Measurements from ENCODE around the gene HIGD2B.
"Not testable (repeated sequence)": the region's sequence is repeated elsewhere in the genome, so short reads cannot be mapped to it uniquely, and the experiment has no call there.

HIGD2B gene

GRCh38 chr15:72671525-72671924 lies 14.5 kb downstream of the HIGD2B start:
- Histone ChIP-seq H3K4me1 (ENCODE audit: control insufficient read depth in 1 of 2, insufficient read depth in 2 of 2, low read length in 2 of 2) (no peaks in the 10 kb centered on the region), H3K36me3 (ENCODE audit: control insufficient read depth in 1 of 2, insufficient read depth in 2 of 2, low read length in 2 of 2) (no peaks in the 10 kb centered on the region), H3K9me3 (ENCODE audit: control insufficient read depth in 1 of 2, low read length in 2 of 2) (no peaks in the 10 kb centered on the region), H3K4me3 (ENCODE audit: low read depth in 1 of 2, low read length in 2 of 2) (no peak overlapping the region), H3K27ac (ENCODE audit: low read length) (no peak overlapping the region), H3K27me3 (ENCODE audit: low read depth, low read length) (no peaks in the 10 kb centered on the region)

- not testable (repeated sequence) for H3K36me3 ChIP-seq (ENCODE audit: control insufficient read depth in 1 of 2, insufficient read depth in 2 of 2, low read length in 2 of 2); H3K4me1 ChIP-seq (ENCODE audit: control insufficient read depth in 1 of 2, insufficient read depth in 2 of 2, low read length in 2 of 2); H3K9me3 ChIP-seq (ENCODE audit: control insufficient read depth in 1 of 2, low read length in 2 of 2); H3K27ac ChIP-seq (ENCODE audit: low read length); H3K27me3 ChIP-seq (ENCODE audit: low read depth, low read length)
- peak overlapping the region in 1 of 2 donors; percentile 32 for H3K4me3 ChIP-seq (ENCODE audit: low read depth in 1 of 2, low read length in 2 of 2)
Observed at GRCh38 chr15:72670656-72671352, 15.2 kb downstream of the HIGD2B start.

- not testable (repeated sequence) for H3K9me3 ChIP-seq (ENCODE audit: control insufficient read depth in 1 of 2, low read length in 2 of 2); H3K27me3 ChIP-seq (ENCODE audit: low read depth, low read length)
Observed at GRCh38 chr15:72669803-72670202, 16.2 kb downstream of the HIGD2B start.

GRCh38 chr15:72665706-72666105 lies 20.3 kb downstream of the HIGD2B start:
- H3K27ac ChIP-seq (ENCODE audit: low read length); H3K36me3 ChIP-seq (ENCODE audit: control insufficient read depth in 1 of 2, insufficient read depth in 2 of 2, low read length in 2 of 2); H3K4me1 ChIP-seq (ENCODE audit: control insufficient read depth in 1 of 2, insufficient read depth in 2 of 2, low read length in 2 of 2); H3K4me3 ChIP-seq (ENCODE audit: low read depth in 1 of 2, low read length in 2 of 2); H3K27me3 ChIP-seq (ENCODE audit: low read depth, low read length); H3K9me3 ChIP-seq (ENCODE audit: control insufficient read depth in 1 of 2, low read length in 2 of 2): not testable (repeated sequence)

More at GRCh38 chr15:72669803-72670202, 16.2 kb downstream of the HIGD2B start:
- not testable (repeated sequence) for H3K27ac ChIP-seq (ENCODE audit: low read length); H3K36me3 ChIP-seq (ENCODE audit: control insufficient read depth in 1 of 2, insufficient read depth in 2 of 2, low read length in 2 of 2); H3K4me3 ChIP-seq (ENCODE audit: low read depth in 1 of 2, low read length in 2 of 2); H3K4me1 ChIP-seq (ENCODE audit: control insufficient read depth in 1 of 2, insufficient read depth in 2 of 2, low read length in 2 of 2)

GRCh38 chr15:72663931-72664330 lies 22.1 kb downstream of the HIGD2B start:
- H3K9me3 ChIP-seq (ENCODE audit: control insufficient read depth in 1 of 2, low read length in 2 of 2); H3K27ac ChIP-seq (ENCODE audit: low read length); H3K27me3 ChIP-seq (ENCODE audit: low read depth, low read length); H3K36me3 ChIP-seq (ENCODE audit: control insufficient read depth in 1 of 2, insufficient read depth in 2 of 2, low read length in 2 of 2); H3K4me3 ChIP-seq (ENCODE audit: low read depth in 1 of 2, low read length in 2 of 2); H3K4me1 ChIP-seq (ENCODE audit: control insufficient read depth in 1 of 2, insufficient read depth in 2 of 2, low read length in 2 of 2): not testable (repeated sequence)

GRCh38 chr15:72661081-72661480 lies 24.9 kb downstream of the HIGD2B start:
- H3K36me3 ChIP-seq (ENCODE audit: control insufficient read depth in 1 of 2, insufficient read depth in 2 of 2, low read length in 2 of 2); H3K9me3 ChIP-seq (ENCODE audit: control insufficient read depth in 1 of 2, low read length in 2 of 2); H3K27me3 ChIP-seq (ENCODE audit: low read depth, low read length); H3K4me1 ChIP-seq (ENCODE audit: control insufficient read depth in 1 of 2, insufficient read depth in 2 of 2, low read length in 2 of 2); H3K4me3 ChIP-seq (ENCODE audit: low read depth in 1 of 2, low read length in 2 of 2); H3K27ac ChIP-seq (ENCODE audit: low read length): not testable (repeated sequence)

GRCh38 chr15:72656014-72656413 lies 30.0 kb downstream of the HIGD2B start:
- H3K9me3 ChIP-seq (ENCODE audit: control insufficient read depth in 1 of 2, low read length in 2 of 2); H3K27ac ChIP-seq (ENCODE audit: low read length); H3K4me3 ChIP-seq (ENCODE audit: low read depth in 1 of 2, low read length in 2 of 2); H3K4me1 ChIP-seq (ENCODE audit: control insufficient read depth in 1 of 2, insufficient read depth in 2 of 2, low read length in 2 of 2); H3K27me3 ChIP-seq (ENCODE audit: low read depth, low read length); H3K36me3 ChIP-seq (ENCODE audit: control insufficient read depth in 1 of 2, insufficient read depth in 2 of 2, low read length in 2 of 2): not testable (repeated sequence)

GRCh38 chr15:72654397-72654796 lies 31.6 kb downstream of the HIGD2B start, which contains the start of gene GOLGA6B:
Gene GOLGA6B, plus strand, starts transcription at chr15:72654697. Its CDS starts 41 bp downstream, at chr15:72654738.
- not testable (repeated sequence) for H3K36me3 ChIP-seq (ENCODE audit: control insufficient read depth in 1 of 2, insufficient read depth in 2 of 2, low read length in 2 of 2); H3K27me3 ChIP-seq (ENCODE audit: low read depth, low read length); H3K4me1 ChIP-seq (ENCODE audit: control insufficient read depth in 1 of 2, insufficient read depth in 2 of 2, low read length in 2 of 2); H3K9me3 ChIP-seq (ENCODE audit: control insufficient read depth in 1 of 2, low read length in 2 of 2); H3K27ac ChIP-seq (ENCODE audit: low read length); H3K4me3 ChIP-seq (ENCODE audit: low read depth in 1 of 2, low read length in 2 of 2)

GRCh38 chr15:72648631-72649253 lies 37.2 kb downstream of the HIGD2B start:
- not testable (repeated sequence) for H3K4me1 ChIP-seq (ENCODE audit: control insufficient read depth in 1 of 2, insufficient read depth in 2 of 2, low read length in 2 of 2); H3K9me3 ChIP-seq (ENCODE audit: control insufficient read depth in 1 of 2, low read length in 2 of 2); H3K27ac ChIP-seq (ENCODE audit: low read length); H3K27me3 ChIP-seq (ENCODE audit: low read depth, low read length); H3K4me3 ChIP-seq (ENCODE audit: low read depth in 1 of 2, low read length in 2 of 2); H3K36me3 ChIP-seq (ENCODE audit: control insufficient read depth in 1 of 2, insufficient read depth in 2 of 2, low read length in 2 of 2)

GRCh38 chr15:72642271-72642670 lies 43.7 kb downstream of the HIGD2B start:
- H3K4me1 ChIP-seq (ENCODE audit: control insufficient read depth in 1 of 2, insufficient read depth in 2 of 2, low read length in 2 of 2); H3K27me3 ChIP-seq (ENCODE audit: low read depth, low read length); H3K4me3 ChIP-seq (ENCODE audit: low read depth in 1 of 2, low read length in 2 of 2); H3K27ac ChIP-seq (ENCODE audit: low read length); H3K9me3 ChIP-seq (ENCODE audit: control insufficient read depth in 1 of 2, low read length in 2 of 2); H3K36me3 ChIP-seq (ENCODE audit: control insufficient read depth in 1 of 2, insufficient read depth in 2 of 2, low read length in 2 of 2): not testable (repeated sequence)

GRCh38 chr15:72639759-72640483 lies 46.1 kb downstream of the HIGD2B start:
- H3K9me3 ChIP-seq (ENCODE audit: control insufficient read depth in 1 of 2, low read length in 2 of 2); H3K36me3 ChIP-seq (ENCODE audit: control insufficient read depth in 1 of 2, insufficient read depth in 2 of 2, low read length in 2 of 2); H3K27me3 ChIP-seq (ENCODE audit: low read depth, low read length); H3K4me3 ChIP-seq (ENCODE audit: low read depth in 1 of 2, low read length in 2 of 2); H3K27ac ChIP-seq (ENCODE audit: low read length); H3K4me1 ChIP-seq (ENCODE audit: control insufficient read depth in 1 of 2, insufficient read depth in 2 of 2, low read length in 2 of 2): not testable (repeated sequence)

Measured in muscle layer of duodenum (tissue), 2 donors.